DMS79 (cell line): Measurements from ENCODE around the gene UBAP2L.
A peak's percentile ranks its signal among the peaks of the same experiment; 100 is the strongest.

ENCODE experiments used
- DNase-seq: peaks from one replicate; lab custom pipeline; 2025; lab: John Stamatoyannopoulos, UW

UBAP2L gene

DNA sequence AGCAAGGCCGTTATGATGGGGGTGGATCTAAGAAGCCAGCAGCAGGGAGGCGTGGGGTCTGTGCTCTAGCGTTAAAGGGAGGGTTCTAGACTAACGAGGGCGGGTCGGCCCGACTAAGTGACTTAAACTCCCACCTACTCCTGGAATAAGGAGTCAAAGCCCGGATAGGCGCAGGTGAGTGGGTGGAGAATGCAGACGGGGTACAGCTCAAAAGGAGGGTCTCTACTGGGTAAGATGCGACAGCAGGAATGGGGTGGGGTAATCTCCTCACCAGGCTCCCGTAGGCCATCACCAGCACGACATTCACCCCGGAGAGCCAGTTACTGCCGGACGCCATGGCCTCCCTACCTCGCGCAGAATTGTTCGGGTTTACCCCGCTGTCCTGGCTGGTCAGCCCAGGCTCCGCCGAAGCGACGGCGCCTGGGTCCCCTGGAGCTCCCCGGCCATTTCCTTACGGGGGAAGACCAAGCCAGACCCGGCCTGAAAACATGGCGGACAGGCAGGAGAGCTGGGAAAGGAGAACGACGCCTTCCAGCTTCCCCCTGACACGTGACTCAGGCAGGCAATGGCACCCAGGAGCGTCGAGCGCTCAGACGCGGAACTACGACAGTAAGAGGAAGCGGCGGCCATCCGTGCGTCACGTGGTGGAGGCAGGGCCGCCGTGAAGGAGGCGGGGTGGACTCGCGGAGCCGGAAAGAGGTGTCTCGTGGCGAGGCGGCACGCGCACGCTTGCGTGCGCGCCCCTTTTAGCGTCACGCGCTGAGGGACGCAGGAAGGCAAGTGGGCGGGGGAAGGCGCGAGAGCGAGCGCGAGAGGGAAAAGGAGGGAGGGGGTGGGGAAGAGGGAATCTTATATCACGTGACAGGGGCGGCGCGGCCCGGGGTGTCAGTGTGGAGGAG is at the start of gene UBAP2L:
Gene UBAP2L (plus strand): TSS at position 885 of the 899 bp plus-strand sequence. CDS start 4,169 bp downstream, outside the sequence.
- peak; percentile 97 for DNase-seq

DNA sequence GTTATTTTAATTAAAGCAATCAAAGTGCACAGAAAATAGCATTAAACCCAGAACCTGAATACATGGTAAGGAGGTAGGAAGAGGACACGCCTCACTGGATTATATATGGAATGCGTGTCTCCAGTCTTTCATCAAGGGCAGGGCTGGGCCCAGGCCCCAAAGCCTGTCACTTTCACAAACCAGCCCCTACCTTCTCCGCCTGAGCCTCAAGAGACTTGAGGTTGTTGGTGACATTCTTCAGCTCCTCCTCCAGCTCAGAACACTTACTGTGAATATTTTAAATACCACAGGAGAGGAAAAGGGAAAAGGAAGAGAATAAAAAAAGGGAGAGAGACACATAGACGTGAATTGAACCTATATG is 49.6 kb upstream of the UBAP2L start:
- no peak for DNase-seq

DNA sequence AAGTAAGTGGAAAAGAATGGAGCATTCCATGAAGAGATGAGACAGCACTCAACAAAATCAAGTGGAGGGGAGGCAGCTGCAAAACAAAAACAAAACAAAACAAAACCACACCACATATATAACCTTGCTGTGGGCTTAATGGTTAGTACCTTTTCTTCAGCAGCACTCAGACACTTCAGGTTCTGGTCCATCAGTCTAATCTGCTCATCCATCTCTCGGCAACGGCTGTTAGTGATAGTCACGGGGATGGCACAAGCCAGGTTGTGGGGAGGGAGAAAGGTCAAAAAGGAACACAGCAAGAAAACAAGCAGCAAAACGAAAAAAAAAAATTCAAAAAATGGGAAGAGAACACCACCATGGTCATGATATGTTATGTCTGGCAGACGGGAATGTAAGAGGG is 48.9 kb upstream of the UBAP2L start:
- no peak for DNase-seq

DNA sequence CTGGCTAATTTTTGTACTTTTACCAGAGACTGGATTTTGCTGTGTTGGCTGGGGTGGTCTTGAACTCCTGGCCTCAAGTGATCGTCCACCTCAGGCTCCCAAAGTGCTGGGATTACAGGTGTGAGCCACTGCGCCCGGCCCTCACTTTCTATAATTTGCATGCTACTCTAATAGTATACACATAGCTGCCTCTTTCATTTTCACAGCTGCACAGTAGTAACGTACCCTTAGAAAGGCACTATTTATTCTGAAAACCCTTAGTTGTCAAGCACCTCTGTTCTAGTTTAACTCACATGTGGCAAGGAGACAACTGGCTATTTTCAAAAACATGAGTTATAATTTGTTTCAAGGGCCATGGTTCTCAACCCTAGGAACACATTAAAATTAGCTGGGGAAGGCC is 46.1 kb upstream of the UBAP2L start:
- no peak for DNase-seq

- no peak for DNase-seq
Measured at GRCh38 chr1:154176337-154176736, 44.4 kb upstream of the UBAP2L start.

DNA sequence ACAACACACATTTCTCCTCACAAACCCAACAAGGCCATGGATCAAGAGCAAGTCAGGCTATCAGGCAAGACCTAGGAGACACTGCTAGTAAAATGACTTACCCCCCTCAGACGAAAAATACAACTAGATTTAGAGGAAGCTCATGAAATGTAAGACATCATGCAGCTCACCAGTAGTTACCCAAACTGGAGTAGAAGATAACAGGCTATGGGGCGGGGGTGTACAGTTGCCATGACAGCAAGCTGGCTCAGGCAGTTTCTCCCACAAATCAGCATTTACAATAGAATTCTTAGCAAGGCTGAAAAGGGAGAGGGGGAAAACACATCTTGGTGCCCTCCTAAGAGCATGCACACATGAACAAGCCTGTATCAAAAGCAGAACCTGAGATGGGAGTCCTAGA is 42.7 kb upstream of the UBAP2L start:
- no peak for DNase-seq

- no peak for DNase-seq
Measured at GRCh38 chr1:154178911-154179811, 41.6 kb upstream of the UBAP2L start.

- no peak for DNase-seq
Measured at GRCh38 chr1:154179946-154180687, 40.6 kb upstream of the UBAP2L start.

DNA sequence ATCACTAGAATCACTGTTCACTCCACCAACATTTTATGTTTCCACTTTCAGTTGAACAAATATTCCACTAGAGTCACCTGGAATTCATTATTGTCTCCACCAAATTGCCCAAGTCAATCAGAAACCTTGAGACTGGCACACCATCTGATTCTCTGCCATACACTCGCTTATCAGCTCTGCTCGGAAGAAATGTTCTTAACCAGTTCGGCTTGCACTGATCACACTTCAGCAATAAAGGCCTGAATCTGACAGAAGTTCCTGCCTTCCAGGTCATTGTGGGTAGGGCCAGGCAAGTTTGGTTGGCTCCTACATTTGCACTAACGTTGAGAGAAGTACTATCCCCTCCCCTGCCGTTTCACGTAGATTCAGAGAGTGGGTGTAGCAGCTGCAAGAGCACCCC is 38.8 kb upstream of the UBAP2L start:
- DNase-seq = no peak

DNA sequence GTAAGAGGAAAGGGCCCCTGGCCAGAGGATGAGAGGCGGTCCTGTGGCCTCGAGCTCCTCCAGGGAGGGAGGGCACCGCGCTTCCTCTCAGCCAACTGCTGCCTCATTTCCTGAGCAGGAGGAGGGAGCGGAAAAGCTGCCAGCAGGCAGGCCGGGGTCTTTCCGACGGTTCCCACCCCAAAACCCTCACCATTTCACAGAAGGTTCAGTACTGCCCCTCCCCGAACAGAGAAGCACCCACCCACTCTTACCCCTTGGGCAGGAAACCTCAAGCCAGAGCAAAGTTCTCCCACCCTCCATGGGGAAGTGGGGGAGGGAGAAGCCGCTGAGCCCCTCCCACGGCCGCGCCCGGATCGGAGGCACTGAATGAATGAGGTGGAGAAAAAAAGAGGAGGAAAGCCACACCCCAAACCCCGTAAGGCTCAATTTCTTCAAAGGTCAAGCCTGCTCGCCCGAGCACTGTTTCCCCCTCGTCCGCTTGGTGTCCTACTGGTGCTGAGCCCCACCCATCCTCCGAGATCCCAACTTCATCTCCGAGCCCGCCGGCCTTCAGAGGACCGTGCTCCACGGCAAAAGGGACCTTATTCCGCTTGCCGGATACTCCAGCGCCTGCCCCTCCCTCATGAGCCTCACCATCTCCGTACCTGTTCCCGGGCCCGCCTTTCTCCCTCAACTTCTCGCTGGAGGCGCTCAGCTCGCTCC is 38.3 kb upstream of the UBAP2L start:
- DNase-seq = peak; percentile 33

- peak; percentile 98 for DNase-seq
Measured at GRCh38 chr1:154183046-154183915, 37.5 kb upstream of the UBAP2L start.

- peak; percentile 49 for DNase-seq
Measured at GRCh38 chr1:154186177-154186576, 34.6 kb upstream of the UBAP2L start.

GRCh38 chr1:154186852-154187501 is 33.8 kb upstream of the UBAP2L start:
- DNase-seq = peak; percentile 25

DNA sequence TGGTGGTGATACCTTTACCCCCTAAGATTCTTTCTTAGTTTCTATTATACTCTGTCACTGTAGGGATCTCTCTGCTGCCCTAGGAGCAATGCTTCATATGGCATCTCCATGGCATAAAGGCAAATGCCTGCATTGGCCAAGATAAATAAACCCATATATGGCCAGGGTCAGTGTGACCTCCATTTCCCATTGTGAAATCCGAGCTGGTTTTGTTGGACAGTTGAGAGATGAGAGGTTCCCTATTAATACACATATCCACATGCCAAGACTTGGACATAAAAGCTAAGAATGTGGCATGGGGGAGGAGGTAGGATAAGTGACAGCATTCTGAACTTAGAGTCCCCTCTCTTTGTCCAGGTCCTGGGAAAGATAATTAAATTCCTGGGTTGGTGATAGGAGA is 30.2 kb upstream of the UBAP2L start:
- DNase-seq = no peak

DNA sequence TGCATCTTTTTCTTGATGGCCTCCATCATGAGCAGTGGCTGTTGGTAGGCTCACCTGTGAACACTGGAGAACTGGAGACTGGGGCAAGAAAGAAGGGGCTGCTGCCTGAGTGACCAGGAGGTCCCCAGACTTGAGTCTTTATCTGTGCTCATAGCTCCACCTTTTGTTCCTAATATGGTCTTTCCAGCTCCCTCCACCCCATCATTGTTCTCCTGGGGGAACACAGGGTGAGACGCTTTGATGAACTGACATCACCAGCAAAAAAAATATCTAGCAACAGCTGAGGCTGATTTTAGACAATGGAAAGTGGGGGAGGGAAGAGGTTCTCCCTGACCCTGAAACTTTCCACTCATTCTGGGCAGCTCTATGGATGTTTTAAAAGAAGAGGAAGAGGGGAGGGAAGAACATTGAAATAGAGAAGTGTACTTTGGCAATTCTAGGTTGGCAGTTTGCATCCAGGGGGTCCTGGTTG is 28.7 kb upstream of the UBAP2L start, which contains the start of gene TPM3:
Gene TPM3 (minus strand): TSS at position 111 of the 472 bp plus-strand sequence. CDS start 82 bp downstream, at position 29.
- DNase-seq = no peak

GRCh38 chr1:154192476-154192875 is 28.3 kb upstream of the UBAP2L start:
- no peak for DNase-seq

DNA sequence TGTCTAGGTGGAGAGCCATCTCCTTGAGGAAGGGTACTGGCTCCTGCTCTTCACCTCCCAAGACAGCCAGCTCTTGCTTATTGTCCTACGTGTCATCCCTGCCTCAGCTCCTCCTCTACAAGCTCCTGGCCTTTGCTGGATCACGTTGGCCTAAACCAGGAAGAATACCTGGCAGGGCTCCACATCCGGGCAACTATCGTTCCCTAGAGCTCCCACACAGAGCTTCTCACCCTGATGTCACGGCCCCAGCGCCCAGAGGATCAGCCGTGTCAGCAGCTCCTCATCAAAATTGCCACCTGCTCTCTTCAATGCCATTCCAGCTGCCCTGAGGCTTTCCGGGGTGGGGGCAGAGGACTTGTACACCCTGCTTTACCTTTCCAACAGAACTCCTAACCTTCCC is 26.9 kb upstream of the UBAP2L start:
- DNase-seq = no peak

- DNase-seq = no peak
Measured at GRCh38 chr1:154198756-154199562, 21.8 kb upstream of the UBAP2L start.

GRCh38 chr1:154199563-154199879 is 21.2 kb upstream of the UBAP2L start:
- no peak for DNase-seq
